Erythroblast (primary cell): Measurements from ENCODE around the gene RFX2.

ENCODE experiments used
- GATA1 ChIP-seq: IDR thresholded peaks from 2 replicates; pipeline ENCODE4 v1.6.1; 2011; ENCODE audit warnings: low read depth, mild to moderate bottlenecking, control low read depth, low read length, moderate library complexity
- POLR2A ChIP-seq: IDR thresholded peaks from 2 replicates; pipeline ENCODE4 v1.6.1; 2011; ENCODE audit warnings: mild to moderate bottlenecking, low read length

GRCh38 chr19:6045108-6045507 lies 65.2 kb downstream of the RFX2 start:
- TF ChIP-seq POLR2A (no peak), GATA1 (no peak)
